Measurements from ENCODE around the gene C17orf100. TPM values are rescaled to one million over a fixed set of nuclear protein-coding genes. Genes with fewer than 3 reads are reported as not detected.

The C17orf100 gene
- total and polyA plus RNA-seq, 2 of the 13 experiments (the other 11 are each of a cell fraction or from before 2014, with no cell fraction given): 3.6 to 8.7 TPM

- peak; percentile 95 for TF ChIP-seq ZNF142 (CRISPR knock-in tag; IDR thresholded peaks at IDR 0.05)
- TF ChIP-seq U2AF2 (IDR thresholded peaks at IDR 0.05; ENCODE audit: low read depth, low read length): no peak
- TF ChIP-seq ZNF576 (CRISPR knock-in tag; IDR thresholded peaks at IDR 0.05): peak; percentile 85; the same call in 1 of the 2 replicates
- no peak for TF ChIP-seq FOSL2 (CRISPR knock-in tag; IDR thresholded peaks at IDR 0.05)
- TF ChIP-seq ZNF75D (CRISPR knock-in tag; IDR thresholded peaks at IDR 0.05; ENCODE audit: borderline replicate concordance): peak; percentile 97
- TF ChIP-seq ZNF674 (CRISPR knock-in tag; IDR thresholded peaks at IDR 0.05; ENCODE audit: low read depth): peak; percentile 95
- TF ChIP-seq ZFAT (CRISPR knock-in tag; conservative IDR thresholded peaks at IDR 0.05): peak; percentile 95
- no peak for TF ChIP-seq TAF15 (IDR thresholded peaks at IDR 0.05; ENCODE audit: low read depth, low read length, poor library complexity, severe bottlenecking)
- TF ChIP-seq CBX1 (IDR thresholded peaks at IDR 0.05; ENCODE audit: low read depth): peak; percentile 14
- peak; percentile 88 for TF ChIP-seq SALL1 (CRISPR knock-in tag; IDR thresholded peaks at IDR 0.05)
- TF ChIP-seq TFAP4 (IDR thresholded peaks at IDR 0.05; ENCODE audit: borderline replicate concordance, low read depth): no peak
- peak; percentile 64; the same call in 1 of the 2 replicates for TF ChIP-seq REPIN1 (CRISPR knock-in tag; IDR thresholded peaks at IDR 0.05; ENCODE audit: borderline replicate concordance, low read depth)
- peak; percentile 90; the same call in 1 of the 2 replicates for TF ChIP-seq BRF2 (CRISPR knock-in tag; IDR thresholded peaks at IDR 0.05)
- TF ChIP-seq ZNF20 (CRISPR knock-in tag; IDR thresholded peaks at IDR 0.05): peak; percentile 92; the same call in 1 of the 2 replicates
- no peak for TF ChIP-seq FOXM1 (CRISPR knock-in tag; IDR thresholded peaks at IDR 0.05)
- peak; percentile 92 for TF ChIP-seq MTF1 (CRISPR knock-in tag; IDR thresholded peaks at IDR 0.05)
- TF ChIP-seq NPAS2 (CRISPR knock-in tag; IDR thresholded peaks at IDR 0.05; ENCODE audit: borderline replicate concordance): no peak
- TF ChIP-seq PREB (CRISPR knock-in tag; IDR thresholded peaks at IDR 0.05): peak; percentile 96
- TF ChIP-seq ZNF446 (CRISPR knock-in tag; IDR thresholded peaks at IDR 0.05): peak; percentile 96
- TF ChIP-seq SMARCC2 (IDR thresholded peaks at IDR 0.05): no peak
- no peak for TF ChIP-seq SNRNP70 (IDR thresholded peaks at IDR 0.05; ENCODE audit: low read depth, low read length)
- peak; percentile 98 for TF ChIP-seq SATB2 (CRISPR knock-in tag; IDR thresholded peaks at IDR 0.05)
Observed at GRCh38 chr17:6651919-6652452, 424 bp downstream of the C17orf100 start (continued).
